Karpas-422 (cell line): ENCODE results near the gene KRTAP12-4. TPM values are rescaled to one million over a fixed set of nuclear protein-coding genes. Genes with fewer than 3 reads are reported as not detected.

Experiments
- DNase-seq: peaks from one replicate; pipeline ENCODE4 v3.0.0-alpha.2; 2015
- H2AFZ ChIP-seq: fragments of 200-600 bp; sonication (generic); 2 replicates; pipeline ENCODE4 v1.6.1; 2014; ENCODE audit warnings: antibody characterized with exemption, low read length, mixed read lengths
- H3K27ac ChIP-seq: fragments of 200-600 bp; sonication (generic); 2 replicates; pipeline ENCODE4 v1.5.1; 2014; ENCODE audit warnings: mild to moderate bottlenecking, low read length, moderate library complexity
- H3K27me3 ChIP-seq: fragments of 200-600 bp; sonication (generic); 2 replicates; pipeline ENCODE4 v1.6.1; 2014; ENCODE audit warnings: low read length, mixed read lengths
- H3K36me3 ChIP-seq: fragments of 200-600 bp; sonication (generic); 2 replicates; pipeline ENCODE4 v1.6.1; 2014; ENCODE audit warnings: low read length, mixed read lengths; ENCODE audit not compliant: insufficient read depth
- H3K4me1 ChIP-seq: fragments of 200-600 bp; sonication (generic); 2 replicates; pipeline ENCODE4 v1.6.1; 2014; ENCODE audit warnings: mild to moderate bottlenecking, low read length, mixed read lengths
- H3K4me2 ChIP-seq: fragments of 200-600 bp; sonication (generic); 2 replicates; pipeline ENCODE4 v1.6.1; 2014; ENCODE audit warnings: low read length, low read depth, mild to moderate bottlenecking; ENCODE audit not compliant: poor library complexity, severe bottlenecking
- H3K4me3 ChIP-seq: fragments of 200-600 bp; sonication (generic); 2 replicates; pipeline ENCODE4 v1.5.1; 2014; ENCODE audit warnings: mild to moderate bottlenecking, antibody characterized with exemption, low read length, mixed read lengths
- H3K79me2 ChIP-seq: fragments of 200-600 bp; sonication (generic); 2 replicates; pipeline ENCODE4 v1.6.1; 2014; ENCODE audit warnings: mild to moderate bottlenecking, low read length, mixed read lengths
- H3K9ac ChIP-seq: fragments of 200-600 bp; sonication (generic); 2 replicates; pipeline ENCODE4 v1.6.0; 2014; ENCODE audit warnings: low read length
- H3K9me2 ChIP-seq: fragments of 200-600 bp; sonication (generic), shearing (Covaris generic); replicated peaks from 2 replicates; pipeline ENCODE4 v1.6.0; 2014; ENCODE audit warnings: mild to moderate bottlenecking, low read length, moderate library complexity; ENCODE audit not compliant: insufficient read depth
- H3K9me3 ChIP-seq: fragments of 300-700, 200-600 bp; sonication (generic); 2 replicates; pipeline ENCODE4 v1.6.1; 2014; ENCODE audit warnings: low read length, mixed read lengths
- H4K20me1 ChIP-seq: fragments of 200-600 bp; sonication (generic); 2 replicates; pipeline ENCODE4 v1.6.1; 2014; ENCODE audit warnings: mild to moderate bottlenecking, antibody characterized with exemption, low read length, low read depth; ENCODE audit not compliant: insufficient read depth
- total RNA-seq: library from RNA; depleted of rRNA; stranded (reverse); fragments of >200 nt; shearing (Covaris generic); gene quantifications from 2 replicates; pipeline ENCODE4 v1.2.3, GENCODE V29; 2014; ENCODE audit warnings: low replicate concordance

Gene KRTAP12-4
- total RNA-seq, 1 experiment from 2014 or later: not detected

DNA sequence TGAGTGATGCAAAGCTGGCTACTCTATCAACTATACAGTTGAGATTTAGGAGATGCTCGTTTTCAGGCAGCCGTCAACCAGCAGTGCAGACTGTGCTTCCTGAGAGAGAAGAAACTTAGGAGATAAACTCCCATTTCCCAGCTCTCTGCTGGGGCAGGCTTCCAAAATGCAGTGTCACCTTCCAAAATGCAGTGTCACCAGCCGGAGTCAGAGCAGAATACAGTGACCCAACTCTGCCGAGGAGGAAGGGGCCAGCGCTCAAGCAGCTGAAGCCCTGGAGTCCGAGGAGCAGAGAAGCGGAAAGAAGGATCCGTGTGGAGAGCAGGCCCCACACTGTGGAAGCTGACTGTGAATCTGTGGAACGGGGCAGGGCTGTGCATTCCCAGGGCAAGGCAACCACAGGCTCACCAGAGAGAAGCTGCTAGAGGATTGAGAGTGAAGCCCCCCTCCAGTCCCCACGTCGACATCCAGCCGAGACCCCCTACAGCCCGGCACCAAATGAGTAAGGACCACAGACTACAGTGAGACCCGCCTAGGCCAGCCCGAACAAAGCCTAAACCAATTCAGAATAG, 28.2 kb upstream of the KRTAP12-4 start:
- no peak overlapping the region for H3K4me2 ChIP-seq
- H3K79me2 ChIP-seq: no peaks in the 10 kb centered on the region
- H3K27me3 ChIP-seq: no peaks in the 10 kb centered on the region
- H2AFZ ChIP-seq: no peak overlapping the region
- no peaks in the 10 kb centered on the region for H3K9me3 ChIP-seq
- H3K9ac ChIP-seq: no peak overlapping the region
- no peaks in the 10 kb centered on the region; the same call in 1 of the 2 replicates for H4K20me1 ChIP-seq
- no peaks in the 10 kb centered on the region for H3K9me2 ChIP-seq
- no peak overlapping the region for H3K27ac ChIP-seq
- peaks cover 6% of the 10 kb centered on the region for H3K4me1 ChIP-seq
- H3K4me3 ChIP-seq: no peak overlapping the region
- DNase-seq: no peak
- H3K36me3 ChIP-seq: no peaks in the 10 kb centered on the region

DNA sequence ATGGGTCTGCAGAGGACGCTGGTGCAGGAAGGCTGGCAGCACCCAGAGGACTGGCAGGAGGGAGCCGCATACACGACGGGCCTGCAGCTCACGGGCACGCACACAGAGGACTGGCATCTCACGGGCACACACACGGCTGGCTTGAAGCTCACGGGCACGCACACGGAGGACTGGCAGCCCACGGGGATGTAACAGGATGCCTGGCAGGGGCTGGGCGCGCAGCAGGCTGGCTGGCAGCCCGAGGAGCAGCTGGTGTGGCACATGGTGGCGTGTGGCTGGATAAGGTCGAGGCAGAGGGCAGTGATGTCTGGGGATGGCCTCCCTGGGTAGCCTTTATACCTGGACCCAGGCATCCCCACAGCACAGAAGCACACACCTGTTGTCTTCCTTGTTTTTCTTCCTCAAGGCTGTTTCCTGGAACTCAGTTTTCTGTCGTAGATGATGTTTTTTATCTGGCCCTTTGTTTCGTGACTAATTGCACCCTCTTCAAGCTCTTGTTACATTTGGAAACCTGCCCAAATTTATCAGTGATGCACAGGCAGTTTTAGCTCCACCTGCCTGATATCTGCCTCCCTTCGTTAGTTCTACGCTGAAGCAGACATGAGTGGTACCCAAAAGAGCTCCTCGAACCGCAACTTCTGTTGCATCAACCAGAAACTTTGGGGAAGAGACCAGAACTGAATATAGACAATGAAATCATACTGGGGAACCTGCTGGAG, 27.6 kb upstream of the KRTAP12-4 start, which contains the start of gene KRTAP12-1:
Gene KRTAP12-1 (minus strand): TSS at position 303 of the 719 bp plus-strand sequence. CDS start 40 bp downstream, at position 263.
- H3K4me3 ChIP-seq: no peak within 1 kb of the TSS
- no peaks in the 10 kb centered on the region for H4K20me1 ChIP-seq
- no peaks in the 10 kb centered on the region for H3K4me1 ChIP-seq
- H3K79me2 ChIP-seq: no peaks in the 10 kb centered on the region
- H2AFZ ChIP-seq: no peak within 1 kb of the TSS
- H3K9ac ChIP-seq: no peak within 1 kb of the TSS
- no peaks in the 10 kb centered on the region for H3K9me2 ChIP-seq
- no peak within 1 kb of the TSS for H3K27ac ChIP-seq
- H3K36me3 ChIP-seq: no peaks in the 10 kb centered on the region
- H3K27me3 ChIP-seq: no peaks in the 10 kb centered on the region
- DNase-seq: no peak
- H3K4me2 ChIP-seq: no peak within 1 kb of the TSS
- H3K9me3 ChIP-seq: no peaks in the 10 kb centered on the region

DNA sequence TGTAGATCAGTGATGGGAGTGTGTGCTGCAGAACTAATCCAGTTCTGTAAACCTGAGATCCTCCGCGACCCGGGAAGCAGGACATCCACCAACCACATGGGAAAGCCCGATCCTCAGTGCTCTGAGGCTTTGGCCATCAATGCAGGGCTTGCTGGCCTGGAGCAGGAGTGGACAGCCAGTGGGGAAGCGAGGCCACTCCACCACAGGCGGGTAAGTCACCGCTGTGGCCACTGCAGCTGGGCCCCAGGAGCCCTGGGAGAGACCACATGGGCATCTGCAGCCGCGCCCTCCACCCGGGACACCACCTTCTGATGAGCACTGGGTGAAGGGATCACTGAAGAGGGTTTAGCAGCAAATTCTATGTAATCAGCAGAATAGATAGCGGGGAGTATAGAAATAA, 26.7 kb upstream of the KRTAP12-4 start:
- no peak overlapping the region for H2AFZ ChIP-seq
- H3K4me2 ChIP-seq: no peak overlapping the region
- H3K4me1 ChIP-seq: no peaks in the 10 kb centered on the region
- DNase-seq: no peak
- H3K9me3 ChIP-seq: no peaks in the 10 kb centered on the region
- no peak overlapping the region for H3K27ac ChIP-seq
- no peak overlapping the region for H3K4me3 ChIP-seq
- no peaks in the 10 kb centered on the region for H3K36me3 ChIP-seq
- no peaks in the 10 kb centered on the region for H4K20me1 ChIP-seq
- no peaks in the 10 kb centered on the region for H3K79me2 ChIP-seq
- H3K9me2 ChIP-seq: no peaks in the 10 kb centered on the region
- no peak overlapping the region for H3K9ac ChIP-seq
- H3K27me3 ChIP-seq: no peaks in the 10 kb centered on the region

DNA sequence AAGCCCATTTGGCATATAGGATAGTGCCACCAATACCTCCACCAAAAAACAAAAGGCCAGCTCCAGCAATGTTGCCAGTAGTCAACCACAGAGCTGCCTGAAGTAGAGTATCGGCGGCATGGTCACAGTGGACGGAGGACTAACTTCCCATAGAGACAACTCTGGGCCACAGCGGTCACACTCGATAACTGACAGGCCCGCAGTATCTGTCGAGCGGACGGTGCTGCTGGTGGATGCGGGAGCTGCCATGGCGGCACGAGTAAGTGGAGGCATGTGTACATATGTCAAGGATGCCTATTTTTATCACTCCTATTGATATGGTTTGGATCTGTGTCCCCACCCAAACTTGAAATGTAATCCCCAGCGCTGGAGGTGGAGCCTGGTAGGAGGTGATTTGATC, 23.4 kb upstream of the KRTAP12-4 start:
- Histone ChIP-seq H3K79me2 (no peaks in the 10 kb centered on the region), H3K27ac (no peak overlapping the region), H3K9me2 (no peaks in the 10 kb centered on the region), H3K36me3 (no peaks in the 10 kb centered on the region), H3K9me3 (peaks cover 6% of the 10 kb centered on the region; the same call in 1 of the 2 replicates), H3K27me3 (0 out of 2 replicates have a peak, but pooled peaks cover 3% of the 10 kb centered on the region), H4K20me1 (no peaks in the 10 kb centered on the region), H3K9ac (no peak overlapping the region), H3K4me2 (no peak overlapping the region), H2AFZ (no peak overlapping the region), H3K4me1 (no peaks in the 10 kb centered on the region), H3K4me3 (no peak overlapping the region)
- no peak for DNase-seq

DNA sequence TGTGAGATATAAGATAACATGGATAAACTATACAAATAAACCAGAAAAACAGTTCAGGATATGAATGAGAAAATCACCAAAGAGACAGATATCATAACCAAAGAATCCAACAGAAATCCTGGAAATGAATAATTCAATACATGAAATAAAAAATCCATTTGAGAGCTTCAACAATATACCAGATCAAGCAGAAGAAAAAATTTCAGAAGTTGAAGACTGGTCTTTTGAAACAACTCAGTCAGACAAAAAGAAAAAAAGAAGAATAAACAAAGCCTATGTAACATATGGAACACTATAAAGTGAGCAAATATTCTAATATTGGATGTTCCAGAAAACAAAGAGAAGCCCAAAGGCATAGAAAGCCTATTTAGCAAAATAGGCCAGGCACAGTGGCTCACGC, 17.5 kb upstream of the KRTAP12-4 start:
- Histone ChIP-seq H3K4me1 (no peaks in the 10 kb centered on the region), H3K9ac (no peak overlapping the region), H3K4me3 (no peak overlapping the region), H3K36me3 (no peaks in the 10 kb centered on the region), H3K27me3 (0 out of 2 replicates have a peak, but pooled peaks cover 3% of the 10 kb centered on the region), H3K79me2 (no peaks in the 10 kb centered on the region), H3K9me3 (peaks cover 21% of the 10 kb centered on the region), H2AFZ (no peak overlapping the region), H4K20me1 (no peaks in the 10 kb centered on the region), H3K9me2 (no peaks in the 10 kb centered on the region), H3K4me2 (no peak overlapping the region), H3K27ac (no peak overlapping the region)
- no peak for DNase-seq

DNA sequence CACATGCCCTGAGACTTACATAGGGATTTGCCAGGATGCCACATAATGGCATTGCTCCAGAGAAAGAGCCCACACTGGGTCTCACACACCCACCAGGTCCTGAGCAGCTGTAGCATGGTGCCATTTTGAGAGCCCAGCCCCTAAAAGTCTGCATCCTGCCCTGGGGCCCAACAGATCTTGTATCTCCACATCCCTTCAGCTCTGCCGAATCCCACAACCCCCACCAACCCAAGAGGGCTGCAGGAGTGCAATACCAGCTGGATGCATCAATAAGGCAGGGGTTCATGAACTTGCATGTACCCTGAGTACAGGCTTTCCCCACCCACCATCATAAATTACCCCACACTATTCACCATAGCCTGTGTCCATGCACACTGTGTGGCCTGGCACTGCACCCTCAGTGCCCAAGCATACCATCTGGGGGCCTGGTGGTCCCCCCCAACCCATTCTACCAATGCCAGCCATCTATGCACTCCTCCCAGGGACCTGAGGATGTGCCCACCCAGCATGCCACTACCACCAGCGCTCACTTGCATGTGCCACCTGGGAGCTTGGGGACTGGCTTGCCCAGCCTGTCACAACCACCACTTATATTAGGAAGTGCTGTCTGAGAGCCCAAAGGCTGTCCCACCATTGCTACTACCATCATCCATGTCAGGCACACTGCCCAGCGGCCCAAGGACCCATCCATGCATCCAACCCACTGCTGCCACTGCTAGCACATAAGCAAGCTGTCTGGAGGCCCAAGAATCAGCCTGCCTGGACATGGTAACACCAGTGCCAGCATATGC, 16.4 kb upstream of the KRTAP12-4 start:
- Histone ChIP-seq H3K4me2 (no peak overlapping the region), H3K9ac (no peak overlapping the region), H3K36me3 (no peaks in the 10 kb centered on the region), H3K9me2 (no peaks in the 10 kb centered on the region), H4K20me1 (no peaks in the 10 kb centered on the region), H3K27me3 (0 out of 2 replicates have a peak, but pooled peaks cover 3% of the 10 kb centered on the region), H3K4me1 (no peaks in the 10 kb centered on the region), H3K9me3 (peaks cover 21% of the 10 kb centered on the region), H3K79me2 (no peaks in the 10 kb centered on the region), H3K27ac (no peak overlapping the region), H3K4me3 (no peak overlapping the region), H2AFZ (no peak overlapping the region)
- DNase-seq: no peak

DNA sequence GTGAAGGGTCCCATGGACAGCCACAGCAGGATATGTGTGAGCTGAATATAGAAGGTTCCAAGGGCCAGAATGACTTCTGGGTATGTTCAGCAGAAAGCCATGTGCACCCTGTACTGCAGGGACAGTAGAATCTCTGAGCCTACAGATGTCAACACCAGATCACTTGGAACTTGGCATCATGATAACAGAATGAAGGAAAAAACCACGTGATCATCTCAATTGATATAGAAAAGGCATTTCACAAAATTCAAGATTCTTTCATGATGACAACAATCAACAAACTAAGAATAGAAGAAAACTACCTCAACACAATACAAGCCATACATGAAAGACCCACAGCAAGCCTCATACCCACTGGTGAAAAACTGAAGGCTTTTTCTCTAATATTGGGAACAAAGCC, 13.2 kb upstream of the KRTAP12-4 start:
- no peaks in the 10 kb centered on the region for H4K20me1 ChIP-seq
- H3K4me3 ChIP-seq: no peak overlapping the region
- peaks cover 20% of the 10 kb centered on the region for H3K9me3 ChIP-seq
- no peaks in the 10 kb centered on the region for H3K79me2 ChIP-seq
- no peaks in the 10 kb centered on the region for H3K27me3 ChIP-seq
- no peaks in the 10 kb centered on the region for H3K36me3 ChIP-seq
- no peak overlapping the region for H2AFZ ChIP-seq
- H3K4me2 ChIP-seq: no peak overlapping the region
- no peaks in the 10 kb centered on the region for H3K9me2 ChIP-seq
- H3K9ac ChIP-seq: no peak overlapping the region
- no peak overlapping the region for H3K27ac ChIP-seq
- H3K4me1 ChIP-seq: no peaks in the 10 kb centered on the region
- no peak for DNase-seq
